HFF-Myc (cell line): Measurements from ENCODE around the gene PTEN.

ENCODE experiments used
- DNase-seq: peaks from one replicate; pipeline ENCODE4 v3.0.0-alpha.2; 2011; ENCODE audit warnings: low read depth; ENCODE audit errors: extremely low read depth
- H3K4me3 ChIP-seq: replicated peaks from 2 replicates; pipeline ENCODE4 v1.5.1; 2011; ENCODE audit warnings: low read depth, mild to moderate bottlenecking, control low read depth, low read length
- TF ChIP-seq, protein P1 (sequence below): IDR thresholded peaks from 2 replicates; pipeline ENCODE4 v1.5.1; 2012; ENCODE audit warnings: mild to moderate bottlenecking, low read depth, low read length, control low read depth; ENCODE audit errors: missing control alignments

The PTEN gene

DNA sequence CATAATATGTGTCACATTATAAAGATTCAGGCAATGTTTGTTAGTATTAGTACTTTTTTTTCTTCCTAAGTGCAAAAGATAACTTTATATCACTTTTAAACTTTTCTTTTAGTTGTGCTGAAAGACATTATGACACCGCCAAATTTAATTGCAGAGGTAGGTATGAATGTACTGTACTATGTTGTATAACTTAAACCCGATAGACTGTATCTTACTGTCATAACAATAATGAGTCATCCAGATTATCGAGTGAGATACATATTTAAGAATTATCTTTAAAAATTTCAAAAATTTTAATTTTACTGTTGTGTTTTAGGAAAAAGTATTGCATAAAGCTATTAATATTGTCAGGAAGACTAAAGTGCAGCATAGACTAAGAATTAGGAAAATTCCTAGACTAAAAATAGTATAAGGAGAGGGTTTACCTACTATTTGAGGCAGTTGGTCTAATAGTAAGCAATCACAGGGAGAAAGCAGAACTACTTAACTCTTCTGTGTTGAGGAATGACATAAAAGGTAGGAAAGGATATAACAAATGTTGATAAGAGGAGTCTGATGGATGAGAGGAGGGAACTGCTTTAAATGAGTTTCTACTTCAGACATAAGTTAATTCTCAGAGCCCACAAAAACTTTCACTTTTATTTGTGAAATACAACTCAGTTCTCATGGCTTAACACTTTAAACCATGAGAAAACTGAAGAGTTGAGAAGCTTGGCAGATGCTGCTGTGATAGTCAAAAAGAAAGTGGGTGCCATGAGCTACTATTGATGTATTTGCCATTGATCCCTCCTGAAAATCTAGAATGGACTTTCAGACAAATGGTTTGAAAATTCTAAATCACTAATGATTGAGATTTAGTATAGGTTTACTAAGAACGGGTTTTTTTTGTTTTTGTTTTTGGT is 67.8 kb downstream of the PTEN start:
- TF ChIP-seq, protein P1, sequence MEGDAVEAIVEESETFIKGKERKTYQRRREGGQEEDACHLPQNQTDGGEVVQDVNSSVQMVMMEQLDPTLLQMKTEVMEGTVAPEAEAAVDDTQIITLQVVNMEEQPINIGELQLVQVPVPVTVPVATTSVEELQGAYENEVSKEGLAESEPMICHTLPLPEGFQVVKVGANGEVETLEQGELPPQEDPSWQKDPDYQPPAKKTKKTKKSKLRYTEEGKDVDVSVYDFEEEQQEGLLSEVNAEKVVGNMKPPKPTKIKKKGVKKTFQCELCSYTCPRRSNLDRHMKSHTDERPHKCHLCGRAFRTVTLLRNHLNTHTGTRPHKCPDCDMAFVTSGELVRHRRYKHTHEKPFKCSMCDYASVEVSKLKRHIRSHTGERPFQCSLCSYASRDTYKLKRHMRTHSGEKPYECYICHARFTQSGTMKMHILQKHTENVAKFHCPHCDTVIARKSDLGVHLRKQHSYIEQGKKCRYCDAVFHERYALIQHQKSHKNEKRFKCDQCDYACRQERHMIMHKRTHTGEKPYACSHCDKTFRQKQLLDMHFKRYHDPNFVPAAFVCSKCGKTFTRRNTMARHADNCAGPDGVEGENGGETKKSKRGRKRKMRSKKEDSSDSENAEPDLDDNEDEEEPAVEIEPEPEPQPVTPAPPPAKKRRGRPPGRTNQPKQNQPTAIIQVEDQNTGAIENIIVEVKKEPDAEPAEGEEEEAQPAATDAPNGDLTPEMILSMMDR: no peak
- H3K4me3 ChIP-seq: no peak overlapping the region
- no peak for DNase-seq

DNA sequence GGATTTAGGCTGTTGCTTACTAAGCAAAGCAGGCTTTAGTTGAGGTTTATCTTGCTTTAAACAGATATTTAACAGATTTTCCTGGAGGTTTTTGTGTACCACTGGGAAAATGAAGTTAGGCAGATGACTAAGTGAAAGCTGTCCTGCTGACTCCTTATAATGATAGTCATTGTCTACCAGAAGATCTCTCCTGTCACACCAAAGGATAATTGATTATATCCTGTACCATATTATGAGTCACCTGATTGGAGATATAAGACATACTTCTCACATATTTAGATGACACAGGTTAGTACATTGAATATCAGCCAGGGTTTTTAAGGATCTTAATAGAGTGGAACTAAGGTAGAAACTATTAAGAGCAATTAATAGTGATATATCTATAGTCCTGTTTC is 68.4 kb downstream of the PTEN start:
- DNase-seq: no peak
- TF ChIP-seq, protein P1: no peak
- no peak overlapping the region for H3K4me3 ChIP-seq

GRCh38 chr10:87935290-87936141 is 72.1 kb downstream of the PTEN start:
- TF ChIP-seq, protein P1: no peak

DNA sequence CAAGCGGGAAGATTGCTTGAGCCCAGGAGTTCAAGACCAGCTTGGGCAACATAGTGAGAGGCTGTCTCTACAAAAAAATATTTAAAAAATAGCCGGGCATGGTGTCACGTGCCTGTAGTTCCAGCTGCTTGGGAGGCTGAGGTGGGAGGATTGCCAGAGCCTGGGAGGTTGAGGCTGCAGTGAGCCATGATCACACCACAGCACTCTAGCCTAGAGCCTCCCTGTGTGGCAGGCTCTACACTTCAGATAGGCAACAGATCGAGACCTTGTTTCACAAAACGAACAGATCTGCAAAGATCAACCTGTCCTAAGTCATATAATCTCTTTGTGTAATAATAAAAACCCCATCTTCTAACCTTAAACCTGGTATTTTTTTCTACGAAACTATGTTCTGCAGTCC is 76.8 kb downstream of the PTEN start:
- H3K4me3 ChIP-seq: no peak overlapping the region
- TF ChIP-seq, protein P1: no peak
- no peak for DNase-seq

More at GRCh38 chr10:87935290-87936141, 72.1 kb downstream of the PTEN start:
- DNase-seq: no peak
- H3K4me3 ChIP-seq: no peak overlapping the region

DNA sequence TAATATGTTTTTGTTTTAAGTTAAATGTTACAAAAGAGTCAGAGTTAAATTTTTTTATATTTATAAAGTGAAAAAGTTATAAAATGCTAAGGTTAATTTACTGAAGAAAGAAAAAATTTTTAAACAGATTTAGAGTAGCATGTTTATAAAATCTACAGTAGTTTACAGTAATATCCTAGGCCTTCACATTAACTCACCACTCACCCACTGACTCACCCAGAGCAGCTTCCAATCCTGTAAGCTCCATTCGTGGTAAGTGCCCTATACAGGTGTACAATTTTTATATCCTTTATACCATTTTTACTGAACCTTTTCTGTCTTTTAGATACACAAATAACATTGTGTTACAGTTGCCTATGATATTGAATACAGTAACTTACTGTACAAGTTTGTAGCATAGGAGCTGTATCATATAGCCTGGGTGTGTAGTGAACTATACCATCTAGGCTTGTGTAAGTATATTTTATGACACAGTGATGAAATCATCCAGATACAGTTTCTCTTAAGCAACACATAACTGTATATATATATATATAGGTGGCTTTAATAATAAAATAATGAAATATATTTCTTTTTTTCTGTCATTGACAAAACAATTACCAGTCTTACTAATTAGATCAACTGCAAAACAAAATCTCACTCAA is 79.6 kb downstream of the PTEN start:
- no peak for DNase-seq
- TF ChIP-seq, protein P1: no peak
- H3K4me3 ChIP-seq: no peak overlapping the region

DNA sequence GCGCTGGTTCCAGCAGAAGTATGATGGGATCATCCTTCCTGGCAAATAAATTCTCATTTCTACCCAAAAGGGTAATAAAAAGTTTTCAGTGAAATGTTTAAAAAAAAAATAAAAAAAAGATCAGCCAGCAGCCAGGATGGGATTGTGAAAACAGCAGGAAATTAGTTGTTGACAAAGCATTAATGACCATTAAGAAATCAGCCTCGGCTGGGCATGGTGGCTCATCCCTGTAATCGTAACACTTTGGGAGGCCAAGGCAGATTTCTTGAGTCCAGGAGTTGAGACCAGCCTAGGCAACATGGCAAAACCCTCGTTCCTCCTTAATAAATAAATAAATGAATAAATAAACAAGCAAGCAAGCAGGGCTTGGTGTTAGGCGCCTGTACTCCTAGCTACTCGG is 82.6 kb downstream of the PTEN start:
- H3K4me3 ChIP-seq: no peak overlapping the region
- TF ChIP-seq, protein P1: no peak
- DNase-seq: no peak
